ENCODE measurements around the gene SH3TC1. TPM values are rescaled to one million over a fixed set of nuclear protein-coding genes. Genes with fewer than 3 reads are reported as not detected.

Gene SH3TC1
- total and polyA plus RNA-seq, 2 of the 8 experiments (the other 6 are each of a cell fraction or from before 2014, with no cell fraction given): 0.15 TPM; not detected in 1

DNA sequence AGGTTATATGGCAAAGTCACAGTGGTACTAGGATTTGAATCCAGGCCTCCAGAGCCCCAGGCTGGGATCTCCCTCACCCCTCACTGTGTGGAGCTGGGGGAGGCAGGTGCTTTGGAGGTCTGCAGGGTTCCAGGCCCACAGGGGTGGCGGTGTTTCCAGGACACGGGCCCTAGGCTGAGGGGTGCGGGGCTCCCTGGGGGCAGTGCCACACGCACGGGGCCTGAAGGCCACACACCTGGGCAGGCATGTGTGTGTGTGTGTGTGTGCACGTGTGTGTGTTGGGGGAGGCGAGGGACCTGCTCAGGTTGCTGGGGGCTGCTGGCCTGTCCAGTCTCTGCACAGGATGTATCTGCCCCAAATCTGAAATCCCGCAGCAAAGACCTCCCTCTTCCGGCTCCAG lies 18.8 kb downstream of the SH3TC1 start:
- no peak for DNase-seq (ENCODE audit: low read depth in 1 of 2, low spot score in 2 of 2)
- H4K91ac ChIP-seq (replicated peaks; ENCODE audit: insufficient read length, low read length): no peak overlapping the region
- no peak overlapping the region for H3K4ac ChIP-seq (replicated peaks; ENCODE audit: insufficient read length, low read depth, low read length)
- no peak overlapping the region for H3K18ac ChIP-seq (ENCODE audit: extremely low read depth, low read length)
- H3K27ac ChIP-seq (ENCODE audit: low read depth, low read length): no peak overlapping the region
- no peaks in the 10 kb centered on the region for H3K36me3 ChIP-seq (ENCODE audit: control insufficient read depth in 2 of 4, insufficient read depth in 4 of 4, low read length in 3 of 4)
- H3K23ac ChIP-seq (ENCODE audit: insufficient read length): no peak overlapping the region
- no peak overlapping the region for H2BK12ac ChIP-seq (ENCODE audit: low read depth, low read length)
- POLR2A ChIA-PET (ENCODE audit: partially characterized antibody): no interaction called here
- H2BK20ac ChIP-seq (ENCODE audit: low read length): no peak overlapping the region
- H3K4me3 ChIP-seq (ENCODE audit: extremely low read depth in 1 of 4, insufficient read depth in 2 of 4, low read depth in 3 of 4, low read length in 4 of 4): no peak overlapping the region
- no peaks in the 10 kb centered on the region for H3K9me3 ChIP-seq (ENCODE audit: insufficient read depth in 2 of 2, low read depth in 1 of 2, low read length in 1 of 2)
- no peak overlapping the region for H2BK5ac ChIP-seq (ENCODE audit: low read depth, low read length)
- no peak overlapping the region for H2BK120ac ChIP-seq (replicated peaks; ENCODE audit: low read depth, low read length)
- H2AK5ac ChIP-seq (ENCODE audit: low read depth, low read length): no peak overlapping the region
- H3K4me2 ChIP-seq (ENCODE audit: insufficient read depth in 1 of 2, low read depth in 2 of 2, low read length in 2 of 2): no peak overlapping the region
- no peak overlapping the region for H3K56ac ChIP-seq (replicated peaks; ENCODE audit: insufficient read length, low read depth, low read length)
- no peak overlapping the region for H3K14ac ChIP-seq (ENCODE audit: insufficient read length)
- FAIRE-seq: no peak
- H4K20me1 ChIP-seq (replicated peaks in 1 of 2; ENCODE audit: control insufficient read depth in 1 of 2, insufficient read depth in 2 of 2, low read length in 2 of 2): no peaks in the 10 kb centered on the region
- H4K8ac ChIP-seq (ENCODE audit: extremely low read depth, insufficient read depth, low read length): no peak overlapping the region
- no peaks in the 10 kb centered on the region; a peak in 1 of 7 replicates for H3K4me1 ChIP-seq (replicated peaks in 1 of 4; ENCODE audit: control insufficient read depth in 3 of 4, insufficient read depth in 4 of 4, low read length in 3 of 4)
- no peaks in the 10 kb centered on the region for H3K79me2 ChIP-seq (ENCODE audit: control insufficient read depth in 1 of 2, insufficient read depth in 2 of 2, low read length in 2 of 2)
- no peak overlapping the region for H2AFZ ChIP-seq (ENCODE audit: low read length)
- no peak overlapping the region for H4K5ac ChIP-seq (ENCODE audit: insufficient read length, low read depth, low read length)
- CTCF ChIA-PET (ENCODE audit: partially characterized antibody): interaction anchor here (0.9 to 3.6 kb wide), 9 partner anchors 8 to 413 kb away, joined by 3 to 16 read pairs (median 3); no protein-coding TSS in a partner anchor
- H3K27me3 ChIP-seq (replicated peaks in 1 of 4; ENCODE audit: control insufficient read depth in 3 of 4, extremely low read depth in 1 of 4, insufficient read depth in 3 of 4, low read length in 3 of 4): no peaks in the 10 kb centered on the region
- no peaks in the 10 kb centered on the region for H3K23me2 ChIP-seq (ENCODE audit: low read depth, low read length)
- no peak overlapping the region for H3K9ac ChIP-seq (replicated peaks in 1 of 4; ENCODE audit: extremely low read depth in 1 of 4, low read depth in 3 of 4, low read length in 3 of 4)
- H3K79me1 ChIP-seq (ENCODE audit: low read depth, low read length): no peaks in the 10 kb centered on the region
- WGBS, 2 experiments (ENCODE audit: extremely low coverage in 1 of 2, insufficient coverage in 1 of 2, insufficient read length in 1 of 2, insufficient replicate concordance in 2 of 2, low coverage in 1 of 2, low lambda C conversion rate in 2 of 2, missing lambda C conversion rate in 1 of 2): 67% methylated on average over 4 of the region's 9 CpGs; no CpG with 5 or more reads in 1 of the 2 experiments
- H2BK15ac ChIP-seq (ENCODE audit: low read length): no peak overlapping the region
- TF ChIP-seq POU5F1 (IDR thresholded peaks at IDR 0.05; ENCODE audit: low read depth, low read length): no peak
- TF ChIP-seq RBBP5 (IDR thresholded peaks at IDR 0.05; ENCODE audit: borderline replicate concordance, low read depth, low read length): no peak
- TF ChIP-seq SP4 (IDR thresholded peaks at IDR 0.05; ENCODE audit: low read length): no peak
- TF ChIP-seq HDAC6 (IDR thresholded peaks at IDR 0.05; ENCODE audit: low read depth, low read length): no peak
- TF ChIP-seq, protein P1, sequence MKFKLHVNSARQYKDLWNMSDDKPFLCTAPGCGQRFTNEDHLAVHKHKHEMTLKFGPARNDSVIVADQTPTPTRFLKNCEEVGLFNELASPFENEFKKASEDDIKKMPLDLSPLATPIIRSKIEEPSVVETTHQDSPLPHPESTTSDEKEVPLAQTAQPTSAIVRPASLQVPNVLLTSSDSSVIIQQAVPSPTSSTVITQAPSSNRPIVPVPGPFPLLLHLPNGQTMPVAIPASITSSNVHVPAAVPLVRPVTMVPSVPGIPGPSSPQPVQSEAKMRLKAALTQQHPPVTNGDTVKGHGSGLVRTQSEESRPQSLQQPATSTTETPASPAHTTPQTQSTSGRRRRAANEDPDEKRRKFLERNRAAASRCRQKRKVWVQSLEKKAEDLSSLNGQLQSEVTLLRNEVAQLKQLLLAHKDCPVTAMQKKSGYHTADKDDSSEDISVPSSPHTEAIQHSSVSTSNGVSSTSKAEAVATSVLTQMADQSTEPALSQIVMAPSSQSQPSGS (IDR thresholded peaks at IDR 0.05; ENCODE audit: low read length): no peak
- TF ChIP-seq CHD2 (IDR thresholded peaks at IDR 0.05; ENCODE audit: low read length): no peak
- TF ChIP-seq CEBPB (IDR thresholded peaks at IDR 0.05; ENCODE audit: low read depth, low read length): no peak
- no peak for TF ChIP-seq TEAD4 (IDR thresholded peaks at IDR 0.05; ENCODE audit: low read depth, low read length)
- no peak for TF ChIP-seq SIRT6 (IDR thresholded peaks at IDR 0.05; ENCODE audit: low read length)
- TF ChIP-seq, protein P2, sequence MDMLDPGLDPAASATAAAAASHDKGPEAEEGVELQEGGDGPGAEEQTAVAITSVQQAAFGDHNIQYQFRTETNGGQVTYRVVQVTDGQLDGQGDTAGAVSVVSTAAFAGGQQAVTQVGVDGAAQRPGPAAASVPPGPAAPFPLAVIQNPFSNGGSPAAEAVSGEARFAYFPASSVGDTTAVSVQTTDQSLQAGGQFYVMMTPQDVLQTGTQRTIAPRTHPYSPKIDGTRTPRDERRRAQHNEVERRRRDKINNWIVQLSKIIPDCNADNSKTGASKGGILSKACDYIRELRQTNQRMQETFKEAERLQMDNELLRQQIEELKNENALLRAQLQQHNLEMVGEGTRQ (IDR thresholded peaks at IDR 0.05; ENCODE audit: low read length): no peak
- no peak for TF ChIP-seq SIX5 (IDR thresholded peaks at IDR 0.05; ENCODE audit: low read depth, low read length)
- TF ChIP-seq, protein P3, sequence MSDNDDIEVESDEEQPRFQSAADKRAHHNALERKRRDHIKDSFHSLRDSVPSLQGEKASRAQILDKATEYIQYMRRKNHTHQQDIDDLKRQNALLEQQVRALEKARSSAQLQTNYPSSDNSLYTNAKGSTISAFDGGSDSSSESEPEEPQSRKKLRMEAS (IDR thresholded peaks at IDR 0.05): no peak
